Hepatocyte (in vitro differentiated cells): ENCODE results near the gene LDLRAP1.

ENCODE experiments used
- EZH2 ChIP-seq: fragments of 200-600 bp; sonication (generic); IDR thresholded peaks from 2 replicates; pipeline ENCODE4 v1.6.1; 2016; ENCODE audit warnings: antibody characterized with exemption, mild to moderate bottlenecking, borderline replicate concordance
- EZH2phosphoT487 ChIP-seq: fragments of 200-600 bp; sonication (generic); IDR thresholded peaks from one replicate; pipeline ENCODE4 v1.6.1; 2018; ENCODE audit warnings: antibody characterized with exemption, mild to moderate bottlenecking, low read depth, moderate library complexity; ENCODE audit not compliant: unreplicated experiment, severe bottlenecking
- TF ChIP-seq, protein P1 (sequence below): fragments of 200-600 bp; sonication (generic); IDR thresholded peaks from 2 replicates; pipeline ENCODE4 v1.5.1; 2016; ENCODE audit warnings: antibody characterized with exemption, mild to moderate bottlenecking; ENCODE audit not compliant: poor library complexity

DNA sequence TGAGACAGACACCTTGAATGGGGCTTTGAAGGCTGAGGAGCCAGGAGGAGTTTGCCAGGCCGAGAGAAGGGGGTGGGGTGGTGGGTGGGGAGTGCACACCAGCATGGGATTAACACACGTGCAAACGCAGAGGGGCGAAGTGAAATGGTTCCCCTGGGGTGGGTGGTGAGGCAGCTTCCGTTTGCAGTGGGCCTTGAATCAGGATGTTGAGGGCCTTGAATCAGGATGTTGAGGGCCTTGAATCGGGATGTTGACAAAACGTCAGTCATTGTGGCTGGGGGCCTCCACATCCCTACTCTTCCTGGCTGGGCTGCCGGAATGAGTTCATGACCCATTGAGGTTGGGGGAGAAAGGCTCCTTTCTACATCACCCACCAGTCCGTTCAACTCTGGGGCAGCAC is 16.6 kb downstream of the LDLRAP1 start:
- TF ChIP-seq, protein P1, sequence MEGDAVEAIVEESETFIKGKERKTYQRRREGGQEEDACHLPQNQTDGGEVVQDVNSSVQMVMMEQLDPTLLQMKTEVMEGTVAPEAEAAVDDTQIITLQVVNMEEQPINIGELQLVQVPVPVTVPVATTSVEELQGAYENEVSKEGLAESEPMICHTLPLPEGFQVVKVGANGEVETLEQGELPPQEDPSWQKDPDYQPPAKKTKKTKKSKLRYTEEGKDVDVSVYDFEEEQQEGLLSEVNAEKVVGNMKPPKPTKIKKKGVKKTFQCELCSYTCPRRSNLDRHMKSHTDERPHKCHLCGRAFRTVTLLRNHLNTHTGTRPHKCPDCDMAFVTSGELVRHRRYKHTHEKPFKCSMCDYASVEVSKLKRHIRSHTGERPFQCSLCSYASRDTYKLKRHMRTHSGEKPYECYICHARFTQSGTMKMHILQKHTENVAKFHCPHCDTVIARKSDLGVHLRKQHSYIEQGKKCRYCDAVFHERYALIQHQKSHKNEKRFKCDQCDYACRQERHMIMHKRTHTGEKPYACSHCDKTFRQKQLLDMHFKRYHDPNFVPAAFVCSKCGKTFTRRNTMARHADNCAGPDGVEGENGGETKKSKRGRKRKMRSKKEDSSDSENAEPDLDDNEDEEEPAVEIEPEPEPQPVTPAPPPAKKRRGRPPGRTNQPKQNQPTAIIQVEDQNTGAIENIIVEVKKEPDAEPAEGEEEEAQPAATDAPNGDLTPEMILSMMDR = no peak
- TF ChIP-seq EZH2phosphoT487 = no peak
- TF ChIP-seq EZH2 = no peak
